GM18507 (cell line): ENCODE measurements around the gene BLID.

Source experiments
- DNase-seq: peaks from one replicate; pipeline ENCODE4 v3.0.0; 2011; ENCODE audit warnings: low read depth; ENCODE audit not compliant: insufficient read length; ENCODE audit errors: extremely low spot score
- FAIRE-seq: peaks from 2 replicates; lab custom pipeline; 2011; peaks lifted over from hg19 to GRCh38; lab: Jason Lieb, UNC

The BLID gene

GRCh38 chr11:122144752-122145151 lies 28.7 kb upstream of the BLID start:
- FAIRE-seq = no peak
- DNase-seq = no peak

- DNase-seq = no peak
- no peak for FAIRE-seq
Observed at GRCh38 chr11:122141725-122142124, 25.7 kb upstream of the BLID start.

- no peak for DNase-seq
- FAIRE-seq = no peak
Observed at GRCh38 chr11:122140500-122140899, 24.5 kb upstream of the BLID start.

GRCh38 chr11:122139595-122139866 lies 23.5 kb upstream of the BLID start:
- FAIRE-seq (no peak), DNase-seq (no peak)

- no peak for FAIRE-seq
Observed at GRCh38 chr11:122138744-122139594, 23.0 kb upstream of the BLID start.

GRCh38 chr11:122137078-122137793 lies 21.2 kb upstream of the BLID start:
- FAIRE-seq (no peak), DNase-seq (no peak)

More at GRCh38 chr11:122138744-122139594, 23.0 kb upstream of the BLID start:
- DNase-seq = no peak

GRCh38 chr11:122131126-122131525 lies 15.1 kb upstream of the BLID start:
- FAIRE-seq (no peak), DNase-seq (no peak)

- FAIRE-seq (no peak), DNase-seq (no peak)
Observed at GRCh38 chr11:122128146-122128545, 12.1 kb upstream of the BLID start.

GRCh38 chr11:122127020-122127419 lies 11.0 kb upstream of the BLID start:
- FAIRE-seq (no peak), DNase-seq (no peak)

GRCh38 chr11:122126024-122126688 lies 10.1 kb upstream of the BLID start:
- no peak for FAIRE-seq
- DNase-seq = no peak

- FAIRE-seq (no peak), DNase-seq (no peak)
Observed at GRCh38 chr11:122123263-122123929, 7.4 kb upstream of the BLID start.

- DNase-seq (no peak), FAIRE-seq (no peak)
Observed at GRCh38 chr11:122122179-122122578, 6.2 kb upstream of the BLID start.

GRCh38 chr11:122120096-122120495 lies 4.1 kb upstream of the BLID start:
- DNase-seq = no peak
- no peak for FAIRE-seq

- no peak for FAIRE-seq
Observed at GRCh38 chr11:122116591-122116990, 576 bp upstream of the BLID start.

GRCh38 chr11:122114976-122115375 lies 1.0 kb downstream of the BLID start:
- no peak for FAIRE-seq
- DNase-seq = no peak

More at GRCh38 chr11:122116591-122116990, 576 bp upstream of the BLID start:
- DNase-seq = no peak

GRCh38 chr11:122113836-122114825 lies 1.9 kb downstream of the BLID start:
- DNase-seq = no peak
- no peak for FAIRE-seq

- no peak for FAIRE-seq
- DNase-seq = no peak
Observed at GRCh38 chr11:122112470-122113365, 3.3 kb downstream of the BLID start.

GRCh38 chr11:122109932-122110331 lies 6.1 kb downstream of the BLID start:
- DNase-seq (no peak), FAIRE-seq (no peak)
